Psoas muscle (tissue), 8 donors: ENCODE results near the gene MAFF. TPM values are rescaled to one million over a fixed set of nuclear protein-coding genes. Genes with fewer than 3 reads are reported as not detected.
A peak's percentile ranks its signal among the peaks of the same experiment; 100 is the strongest.

Experiments used
- ATAC-seq, 4 donors: fragments of 200-7000 bp; cut with Tn5 transposase; one replicate each; pipeline ENCODE4 v1.9.1; 2020; ENCODE audit warnings: moderate library complexity in 3 of 4, mild to moderate bottlenecking in 2 of 4
- DNase-seq, 2 donors: peaks; one replicate each; pipeline ENCODE4 v3.0.0-alpha.2; 2020
- H3K27ac ChIP-seq: fragments of 200-600 bp; one replicate; pipeline ENCODE4 v1.8.0; 2022
- H3K27me3 ChIP-seq, 3 donors: fragments of 200-600 bp in 1 of 3; one replicate each; pipeline versions ENCODE4 v1.6.1 to v1.8.0; 2013 to 2022; ENCODE audit warnings: low read length in 2 of 3, mild to moderate bottlenecking in 2 of 3, moderate library complexity in 1 of 3; ENCODE audit not compliant: insufficient read depth in 3 of 3
- H3K36me3 ChIP-seq, 2 donors: fragments of 200-600 bp in 1 of 2; one replicate each; pipeline versions ENCODE4 v1.6.1 to v1.8.0; 2013 to 2022; ENCODE audit warnings: low read depth in 1 of 2, mild to moderate bottlenecking in 1 of 2, moderate library complexity in 1 of 2; ENCODE audit not compliant: insufficient read depth in 1 of 2
- H3K4me1 ChIP-seq: fragments of 200-600 bp; one replicate; pipeline ENCODE4 v1.8.0; 2022
- H3K4me3 ChIP-seq: fragments of 200-600 bp; one replicate; pipeline ENCODE4 v1.8.0; 2022; ENCODE audit warnings: mild to moderate bottlenecking
- H3K9me3 ChIP-seq: fragments of 200-600 bp; one replicate; pipeline ENCODE4 v1.8.0; 2022
- WGBS, 3 donors: extraction: QIAGEN DNeasy Blood & Tissue Kit; methylation state at CpG; one replicate each; pipeline versions ENCODE4 v1.1.6 to v1.1.7; 2013; 5-methylcytosine and 5-hydroxymethylcytosine counted together
- intact Hi-C, 2 donors: fragments of 100-400 bp; cut with DNase I; formaldehyde crosslinking; loops; one replicate each; pipeline versions ENCODE4 v1.11.0 to v1.14.2; 2022
- polyA plus RNA-seq, 3 donors: library from polyadenylated mRNA; stranded (reverse); fragments of 200-250 nt; gene quantifications; one replicate each; pipeline ENCODE4 v1.2.3, GENCODE V29; 2013
- total RNA-seq, 4 donors: library from RNA; stranded (reverse); fragmentation: NEBNext Ultra II Directional in 2 of 4; extraction: Animal tissue kit (Norgen Biotek cat#: 25700) in 2 of 4; gene quantifications; one replicate each; pipeline versions ENCODE4 v1.2.1 to v1.2.4, GENCODE V29; 2021 to 2023
- TF ChIP-seq, protein P1 (sequence below): fragments of 200-600 bp; IDR thresholded peaks from one replicate; pipeline ENCODE4 v1.8.0; 2022; ENCODE audit warnings: antibody characterized with exemption
- donor health status: healthy with polysubstance abuse.
- donor health status: DM: no; HTN: no; CAD: no; lungs with moderate emphysema.
- donor health status: Bipolar disorder and iron deficiency.
- donor health status: healthy.
- donor health status: DM: yes; HTN: yes; CAD: no.
- donor health status: DM: no; HTN: no; CAD: no.
- donor health status: DM: no; HTN: no; CAD: no.
- donor health status: DM: yes; HTN: yes; CAD: no.

Gene MAFF
- total and polyA plus RNA-seq, 7 donors: 5.7 to 118 (median 28.1) TPM

- Histone ChIP-seq H3K9me3 (no peaks in the 10 kb centered on the region), H3K4me1 (peaks cover 35% of the 10 kb centered on the region), H3K36me3 (peaks cover 0 to 25% of the 10 kb centered on the region in 2 donors), H3K27me3 (no peaks in the 10 kb centered on the region), H3K27ac (peak overlapping the region; percentile 41), H3K4me3 (peak overlapping the region; percentile 28)
- no peak for DNase-seq
- ATAC-seq: peak in 3 of 4 donors; percentile 33 to 72 (median 66)
- intact Hi-C loops: no loop called here
- TF ChIP-seq, protein P1, sequence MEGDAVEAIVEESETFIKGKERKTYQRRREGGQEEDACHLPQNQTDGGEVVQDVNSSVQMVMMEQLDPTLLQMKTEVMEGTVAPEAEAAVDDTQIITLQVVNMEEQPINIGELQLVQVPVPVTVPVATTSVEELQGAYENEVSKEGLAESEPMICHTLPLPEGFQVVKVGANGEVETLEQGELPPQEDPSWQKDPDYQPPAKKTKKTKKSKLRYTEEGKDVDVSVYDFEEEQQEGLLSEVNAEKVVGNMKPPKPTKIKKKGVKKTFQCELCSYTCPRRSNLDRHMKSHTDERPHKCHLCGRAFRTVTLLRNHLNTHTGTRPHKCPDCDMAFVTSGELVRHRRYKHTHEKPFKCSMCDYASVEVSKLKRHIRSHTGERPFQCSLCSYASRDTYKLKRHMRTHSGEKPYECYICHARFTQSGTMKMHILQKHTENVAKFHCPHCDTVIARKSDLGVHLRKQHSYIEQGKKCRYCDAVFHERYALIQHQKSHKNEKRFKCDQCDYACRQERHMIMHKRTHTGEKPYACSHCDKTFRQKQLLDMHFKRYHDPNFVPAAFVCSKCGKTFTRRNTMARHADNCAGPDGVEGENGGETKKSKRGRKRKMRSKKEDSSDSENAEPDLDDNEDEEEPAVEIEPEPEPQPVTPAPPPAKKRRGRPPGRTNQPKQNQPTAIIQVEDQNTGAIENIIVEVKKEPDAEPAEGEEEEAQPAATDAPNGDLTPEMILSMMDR: no peak
- 74 to 86% (median 74%) methylated on average over 25 of the region's 25 CpGs for WGBS, 3 donors
These were observed 48.2 kb downstream of the MAFF start for GRCh38 chr22:38249803-38250642.

- Histone ChIP-seq H3K27ac (no peak overlapping the region), H3K36me3 (peaks cover 0 to 21% of the 10 kb centered on the region in 2 donors), H3K4me3 (no peak overlapping the region), H3K4me1 (peaks cover 42% of the 10 kb centered on the region), H3K27me3 (no peaks in the 10 kb centered on the region), H3K9me3 (no peaks in the 10 kb centered on the region)
- 52 to 65% (median 56%) methylated on average over 13 of the region's 13 CpGs for WGBS, 3 donors
- ATAC-seq (peak in 3 of 4 donors; percentile 21 to 68 (median 55)), DNase-seq (no peak)
- intact Hi-C loops: no loop called here
- TF ChIP-seq, protein P1: no peak
These were observed 49.0 kb downstream of the MAFF start for GRCh38 chr22:38250643-38251340.

GRCh38 chr22:38251341-38251692 is 49.5 kb downstream of the MAFF start:
- Histone ChIP-seq H3K4me3 (no peak overlapping the region), H3K36me3 (peaks cover 0 to 16% of the 10 kb centered on the region in 2 donors), H3K9me3 (no peaks in the 10 kb centered on the region), H3K27ac (no peak overlapping the region), H3K4me1 (peaks cover 44% of the 10 kb centered on the region), H3K27me3 (no peaks in the 10 kb centered on the region)
- DNase-seq (no peak), ATAC-seq (no peak)
- 64 to 80% (median 77%) methylated on average over 7 of the region's 7 CpGs for WGBS, 3 donors
- intact Hi-C loops: no loop called here
- TF ChIP-seq, protein P1: no peak

- ATAC-seq: no peak
These were observed 53.9 kb downstream of the MAFF start for GRCh38 chr22:38255697-38256096.

More at GRCh38 chr22:38255697-38256096, 53.9 kb downstream of the MAFF start:
- TF ChIP-seq, protein P1: no peak
- peaks cover 63% of the 10 kb centered on the region for H3K4me1 ChIP-seq
- no peak overlapping the region for H3K27ac ChIP-seq
- no peaks in the 10 kb centered on the region for H3K27me3 ChIP-seq
- no peak for DNase-seq
- intact Hi-C loops: no loop called here
- H3K36me3 ChIP-seq: no peaks in the 10 kb centered on the region
- WGBS, 3 donors: 87 to 95% (median 95%) methylated on average over 2 of the region's 2 CpGs
- H3K4me3 ChIP-seq: no peak overlapping the region
- no peaks in the 10 kb centered on the region for H3K9me3 ChIP-seq
